Loucy (cell line): ENCODE results near the gene HIVEP2.

Experiments used
- H2AFZ ChIP-seq: fragments of 200-600 bp; sonication (generic); 2 replicates; pipeline ENCODE4 v1.6.0; 2016; ENCODE audit warnings: antibody characterized with exemption, mild to moderate bottlenecking, low read length, moderate library complexity
- H3F3A ChIP-seq: fragments of 200-600 bp; 2 replicates; pipeline ENCODE4 v1.6.0; 2016; ENCODE audit warnings: antibody characterized with exemption, low read depth, mild to moderate bottlenecking
- H3K27me3 ChIP-seq: fragments of 200-600 bp; sonication (generic); 2 replicates; pipeline ENCODE4 v1.6.1; 2014; ENCODE audit warnings: low read length, mild to moderate bottlenecking; ENCODE audit not compliant: insufficient read depth, poor library complexity, severe bottlenecking
- H3K36me3 ChIP-seq: fragments of 200-600 bp; sonication (generic); 2 replicates; pipeline ENCODE4 v1.6.1; 2016; ENCODE audit warnings: low read length; ENCODE audit not compliant: insufficient read depth
- H3K4me1 ChIP-seq: fragments of 200-600 bp; sonication (generic); 2 replicates; pipeline ENCODE4 v1.5.1; 2014; ENCODE audit warnings: low read length, mild to moderate bottlenecking; ENCODE audit not compliant: insufficient read depth, poor library complexity, severe bottlenecking
- H3K4me2 ChIP-seq: fragments of 200-600 bp; sonication (generic); 2 replicates; pipeline ENCODE4 v1.6.0; 2014; ENCODE audit warnings: antibody characterized with exemption, low read length, low read depth, mild to moderate bottlenecking; ENCODE audit not compliant: poor library complexity, severe bottlenecking
- H3K4me3 ChIP-seq: fragments of 200-600 bp; sonication (generic); 2 replicates; pipeline ENCODE4 v1.5.1; 2014; ENCODE audit warnings: low read length, mild to moderate bottlenecking, mixed read lengths; ENCODE audit not compliant: poor library complexity, severe bottlenecking
- H3K79me2 ChIP-seq: fragments of 200-600 bp; sonication (generic); 2 replicates; pipeline ENCODE4 v1.6.1; 2014; ENCODE audit warnings: low read length; ENCODE audit not compliant: insufficient read depth
- H3K9ac ChIP-seq: fragments of 200-600 bp; sonication (generic); 2 replicates; pipeline ENCODE4 v1.6.0; 2014; ENCODE audit warnings: mild to moderate bottlenecking, low read depth, low read length, moderate library complexity; ENCODE audit not compliant: poor library complexity, severe bottlenecking
- H3K9me2 ChIP-seq: fragments of 200-600 bp; sonication (generic); replicated peaks from 2 replicates; pipeline ENCODE4 v1.6.1; 2016; ENCODE audit warnings: low read depth, low read length, mixed read lengths
- H3K9me3 ChIP-seq: fragments of 200-600 bp; sonication (generic); 2 replicates; pipeline ENCODE4 v1.6.1; 2014; ENCODE audit warnings: mild to moderate bottlenecking, antibody characterized with exemption, low read length, low read depth; ENCODE audit not compliant: insufficient read depth
- H4K20me1 ChIP-seq: fragments of 200-600 bp; sonication (generic); 2 replicates; pipeline ENCODE4 v1.6.0; 2014; ENCODE audit warnings: antibody characterized with exemption, low read length, mild to moderate bottlenecking; ENCODE audit not compliant: insufficient read depth, poor library complexity, severe bottlenecking
- CTCF ChIP-seq: fragments of 200-600 bp; sonication (generic); conservative IDR thresholded peaks from 2 replicates; pipeline ENCODE4 v1.5.1; 2014; ENCODE audit warnings: mild to moderate bottlenecking, antibody characterized with exemption, low read length
- EZH2phosphoT487 ChIP-seq: fragments of 200-600 bp; IDR thresholded peaks from 2 replicates; pipeline ENCODE4 v1.6.1; 2018; ENCODE audit warnings: antibody characterized with exemption, mild to moderate bottlenecking, moderate library complexity, borderline replicate concordance

The HIVEP2 gene

GRCh38 chr6:142954844-142955243 lies 9.9 kb upstream of the HIVEP2 start:
- TF ChIP-seq CTCF (no peak), EZH2phosphoT487 (no peak)
- H3K4me3 ChIP-seq = no peak overlapping the region
- H3K9me3 ChIP-seq = no peaks in the 10 kb centered on the region
- no peaks in the 10 kb centered on the region for H3K79me2 ChIP-seq
- H3K4me2 ChIP-seq = no peak overlapping the region
- H4K20me1 ChIP-seq = no peaks in the 10 kb centered on the region
- no peaks in the 10 kb centered on the region for H3K9me2 ChIP-seq
- no peaks in the 10 kb centered on the region for H3F3A ChIP-seq
- no peaks in the 10 kb centered on the region for H3K27me3 ChIP-seq
- no peaks in the 10 kb centered on the region for H3K36me3 ChIP-seq
- no peak overlapping the region for H3K9ac ChIP-seq
- H3K4me1 ChIP-seq = no peaks in the 10 kb centered on the region
- no peak overlapping the region for H2AFZ ChIP-seq

- no peaks in the 10 kb centered on the region for H3K79me2 ChIP-seq
- H3F3A ChIP-seq = no peaks in the 10 kb centered on the region
- no peaks in the 10 kb centered on the region for H3K9me2 ChIP-seq
- H3K9ac ChIP-seq = no peak overlapping the region
- no peak overlapping the region for H3K4me3 ChIP-seq
- no peaks in the 10 kb centered on the region for H3K36me3 ChIP-seq
- no peaks in the 10 kb centered on the region for H3K9me3 ChIP-seq
- H3K4me2 ChIP-seq = no peak overlapping the region
- H2AFZ ChIP-seq = no peak overlapping the region
- no peaks in the 10 kb centered on the region for H3K4me1 ChIP-seq
- no peaks in the 10 kb centered on the region for H4K20me1 ChIP-seq
- H3K27me3 ChIP-seq = no peaks in the 10 kb centered on the region
- TF ChIP-seq CTCF = no peak
- no peak for TF ChIP-seq EZH2phosphoT487
Observed at GRCh38 chr6:142953373-142954273, 8.6 kb upstream of the HIVEP2 start.

DNA sequence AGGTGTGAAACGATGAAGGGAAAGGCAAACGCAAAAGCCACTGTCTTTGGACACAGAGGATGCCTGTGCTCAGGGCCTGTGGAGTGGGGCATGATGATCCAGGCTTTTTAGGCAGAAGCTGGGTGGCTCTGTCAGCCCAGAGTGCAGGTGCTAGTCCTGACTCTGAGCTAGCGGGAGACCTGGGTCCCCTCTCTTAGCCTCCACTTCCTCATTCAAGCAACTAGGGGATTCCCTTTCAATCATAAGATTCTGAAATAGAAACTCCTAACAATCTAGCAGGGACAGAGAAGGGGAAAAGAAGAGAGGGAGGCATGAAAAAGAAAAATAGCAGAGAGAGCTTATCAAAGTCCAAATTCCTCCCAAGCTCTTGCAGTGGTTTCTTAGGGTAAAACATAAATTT lies 7.6 kb upstream of the HIVEP2 start:
- Histone ChIP-seq H3K4me1 (peaks cover 8% of the 10 kb centered on the region), H3K9me3 (no peaks in the 10 kb centered on the region), H3K4me2 (no peak overlapping the region), H3F3A (no peaks in the 10 kb centered on the region; the same call in 1 of the 2 replicates), H3K4me3 (no peak overlapping the region), H3K27me3 (no peaks in the 10 kb centered on the region), H3K9me2 (no peaks in the 10 kb centered on the region), H2AFZ (no peak overlapping the region), H3K79me2 (no peaks in the 10 kb centered on the region), H4K20me1 (no peaks in the 10 kb centered on the region), H3K9ac (no peak overlapping the region), H3K36me3 (no peaks in the 10 kb centered on the region)
- no peak for TF ChIP-seq EZH2phosphoT487
- TF ChIP-seq CTCF = no peak
